ENCODE measurements around the gene KCTD14. TPM values are rescaled to one million over a fixed set of nuclear protein-coding genes. Genes with fewer than 3 reads are reported as not detected.

The KCTD14 gene
- total and polyA plus RNA-seq, 9 of the 15 experiments (the other 6 are each of a cell fraction or from before 2014, with no cell fraction given), result 0.04 to 0.30 (median 0.11) TPM; not detected in 2

GRCh38 chr11:78039919-78040671, 17.0 kb upstream of the KCTD14 start (continued):
- TF ChIP-seq NCOA1 (IDR thresholded peaks at IDR 0.05; ENCODE audit: low read depth) (no peak), HMBOX1 (IDR thresholded peaks at IDR 0.05) (no peak), RBM25 (IDR thresholded peaks at IDR 0.05; ENCODE audit: low read depth, low read length, severe bottlenecking) (no peak), RBM17 (IDR thresholded peaks at IDR 0.05; ENCODE audit: borderline replicate concordance, low read depth, low read length) (no peak), IFI16 (CRISPR knock-in tag; IDR thresholded peaks at IDR 0.05) (no peak), TFE3 (CRISPR knock-in tag; IDR thresholded peaks at IDR 0.05) (no peak), CEBPG (CRISPR knock-in tag; IDR thresholded peaks at IDR 0.05) (no peak), CEBPG (tag; conservative IDR thresholded peaks at IDR 0.05 in 1 of 2, IDR thresholded peaks at IDR 0.05 in 1 of 2) (no peak), ZNF184 (CRISPR knock-in tag; IDR thresholded peaks at IDR 0.05) (no peak), TEAD2 (tag; IDR thresholded peaks at IDR 0.05) (no peak), NUFIP1 (IDR thresholded peaks at IDR 0.05; ENCODE audit: partially characterized antibody) (peak; percentile 91), HIVEP1 (CRISPR knock-in tag; IDR thresholded peaks at IDR 0.05) (0 out of 2 replicates have a peak, but pooled peaks have one; percentile 46), BACH1 (tag; IDR thresholded peaks at IDR 0.05) (peak; percentile 39; the same call in 1 of the 2 replicates), RBFOX2 (IDR thresholded peaks at IDR 0.05; ENCODE audit: low read depth, low read length) (peak; percentile 58; the same call in 1 of the 2 replicates), ZBTB8A (IDR thresholded peaks at IDR 0.05; ENCODE audit: partially characterized antibody) (no peak)
- TF ChIP-seq, protein P1, sequence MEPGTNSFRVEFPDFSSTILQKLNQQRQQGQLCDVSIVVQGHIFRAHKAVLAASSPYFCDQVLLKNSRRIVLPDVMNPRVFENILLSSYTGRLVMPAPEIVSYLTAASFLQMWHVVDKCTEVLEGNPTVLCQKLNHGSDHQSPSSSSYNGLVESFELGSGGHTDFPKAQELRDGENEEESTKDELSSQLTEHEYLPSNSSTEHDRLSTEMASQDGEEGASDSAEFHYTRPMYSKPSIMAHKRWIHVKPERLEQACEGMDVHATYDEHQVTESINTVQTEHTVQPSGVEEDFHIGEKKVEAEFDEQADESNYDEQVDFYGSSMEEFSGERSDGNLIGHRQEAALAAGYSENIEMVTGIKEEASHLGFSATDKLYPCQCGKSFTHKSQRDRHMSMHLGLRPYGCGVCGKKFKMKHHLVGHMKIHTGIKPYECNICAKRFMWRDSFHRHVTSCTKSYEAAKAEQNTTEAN (CRISPR knock-in tag; IDR thresholded peaks at IDR 0.05), result no peak
- TF ChIP-seq, protein P2, sequence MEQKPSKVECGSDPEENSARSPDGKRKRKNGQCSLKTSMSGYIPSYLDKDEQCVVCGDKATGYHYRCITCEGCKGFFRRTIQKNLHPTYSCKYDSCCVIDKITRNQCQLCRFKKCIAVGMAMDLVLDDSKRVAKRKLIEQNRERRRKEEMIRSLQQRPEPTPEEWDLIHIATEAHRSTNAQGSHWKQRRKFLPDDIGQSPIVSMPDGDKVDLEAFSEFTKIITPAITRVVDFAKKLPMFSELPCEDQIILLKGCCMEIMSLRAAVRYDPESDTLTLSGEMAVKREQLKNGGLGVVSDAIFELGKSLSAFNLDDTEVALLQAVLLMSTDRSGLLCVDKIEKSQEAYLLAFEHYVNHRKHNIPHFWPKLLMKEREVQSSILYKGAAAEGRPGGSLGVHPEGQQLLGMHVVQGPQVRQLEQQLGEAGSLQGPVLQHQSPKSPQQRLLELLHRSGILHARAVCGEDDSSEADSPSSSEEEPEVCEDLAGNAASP (IDR thresholded peaks at IDR 0.05), result no peak
- TF ChIP-seq, protein P3, sequence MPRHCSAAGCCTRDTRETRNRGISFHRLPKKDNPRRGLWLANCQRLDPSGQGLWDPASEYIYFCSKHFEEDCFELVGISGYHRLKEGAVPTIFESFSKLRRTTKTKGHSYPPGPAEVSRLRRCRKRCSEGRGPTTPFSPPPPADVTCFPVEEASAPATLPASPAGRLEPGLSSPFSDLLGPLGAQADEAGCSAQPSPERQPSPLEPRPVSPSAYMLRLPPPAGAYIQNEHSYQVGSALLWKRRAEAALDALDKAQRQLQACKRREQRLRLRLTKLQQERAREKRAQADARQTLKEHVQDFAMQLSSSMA (CRISPR knock-in tag; IDR thresholded peaks at IDR 0.05), result 0 out of 2 replicates have a peak, but pooled peaks have one; percentile 16
- TF ChIP-seq, protein P4, sequence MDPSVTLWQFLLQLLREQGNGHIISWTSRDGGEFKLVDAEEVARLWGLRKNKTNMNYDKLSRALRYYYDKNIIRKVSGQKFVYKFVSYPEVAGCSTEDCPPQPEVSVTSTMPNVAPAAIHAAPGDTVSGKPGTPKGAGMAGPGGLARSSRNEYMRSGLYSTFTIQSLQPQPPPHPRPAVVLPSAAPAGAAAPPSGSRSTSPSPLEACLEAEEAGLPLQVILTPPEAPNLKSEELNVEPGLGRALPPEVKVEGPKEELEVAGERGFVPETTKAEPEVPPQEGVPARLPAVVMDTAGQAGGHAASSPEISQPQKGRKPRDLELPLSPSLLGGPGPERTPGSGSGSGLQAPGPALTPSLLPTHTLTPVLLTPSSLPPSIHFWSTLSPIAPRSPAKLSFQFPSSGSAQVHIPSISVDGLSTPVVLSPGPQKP (CRISPR knock-in tag; IDR thresholded peaks at IDR 0.05), result no peak
